Measurements from ENCODE around the gene TUBG2.
"Not testable (repeated sequence)": the region's sequence is repeated elsewhere in the genome, so short reads cannot be mapped to it uniquely, and the experiment has no call there.

Gene TUBG2

GRCh38 chr17:42655528-42655927 lies 3.6 kb upstream of the TUBG2 start:
- DNase-seq = no peak

- DNase-seq = no peak
These were observed 1.1 kb upstream of the TUBG2 start for GRCh38 chr17:42657824-42658588.

- not testable (repeated sequence) for DNase-seq
These were observed 819 bp downstream of the TUBG2 start for GRCh38 chr17:42659932-42660274.

GRCh38 chr17:42660692-42661345 lies 1.7 kb downstream of the TUBG2 start:
- no peak for DNase-seq

GRCh38 chr17:42665581-42666001 lies 6.5 kb downstream of the TUBG2 start:
- DNase-seq = no peak

- DNase-seq = not testable (repeated sequence)
These were observed 7.0 kb downstream of the TUBG2 start for GRCh38 chr17:42666126-42666525.

- no peak for DNase-seq
These were observed 8.2 kb downstream of the TUBG2 start for GRCh38 chr17:42667088-42667951.

GRCh38 chr17:42669705-42669976 lies 10.6 kb downstream of the TUBG2 start:
- no peak for DNase-seq

GRCh38 chr17:42669977-42670788 lies 11.1 kb downstream of the TUBG2 start:
- DNase-seq = no peak

- DNase-seq = no peak
These were observed 11.9 kb downstream of the TUBG2 start for GRCh38 chr17:42670789-42671657.

GRCh38 chr17:42672038-42672437 lies 13.0 kb downstream of the TUBG2 start:
- DNase-seq = no peak

- DNase-seq = no peak
These were observed 14.3 kb downstream of the TUBG2 start for GRCh38 chr17:42673266-42673884.

- no peak for DNase-seq
These were observed 15.0 kb downstream of the TUBG2 start for GRCh38 chr17:42673885-42674754.

- no peak for DNase-seq
These were observed 15.8 kb downstream of the TUBG2 start for GRCh38 chr17:42674755-42675347.

GRCh38 chr17:42675348-42675964 lies 16.4 kb downstream of the TUBG2 start:
- no peak for DNase-seq

GRCh38 chr17:42675965-42676423 lies 16.9 kb downstream of the TUBG2 start:
- DNase-seq = no peak

GRCh38 chr17:42676424-42677011 lies 17.4 kb downstream of the TUBG2 start, which contains the start of gene PLEKHH3:
Gene PLEKHH3, minus strand, starts transcription at chr17:42676994. Its CDS starts 431 bp downstream, at chr17:42676563.
- DNase-seq = no peak

- DNase-seq = peak; percentile 96
These were observed 18.2 kb downstream of the TUBG2 start for GRCh38 chr17:42677012-42677857.

Measured in NCI-H524 treated with DMSO at 0.1 percent for 48 hours (cell line).